Vagina (tissue), 2 donors: ENCODE results near the gene CTSE.

Experiments used
- POLR2A ChIP-seq, 2 donors: fragments of 450-650 bp; IDR thresholded peaks; one replicate each; pipeline ENCODE4 v1.6.1; 2017; ENCODE audit warnings: antibody characterized with exemption in 2 of 2, mild to moderate bottlenecking in 2 of 2, moderate library complexity in 2 of 2
- TF ChIP-seq, protein P1 (sequence below), 3 experiments: fragments of 450-650 bp in 2 of 3; fragments of 200-600 bp in 1 of 3; sonication (generic) in 1 of 3; IDR thresholded peaks; one replicate each; pipeline ENCODE4 v1.5.1; 2017 to 2019; ENCODE audit warnings: antibody characterized with exemption in 3 of 3, mild to moderate bottlenecking in 2 of 3, moderate library complexity in 2 of 3

DNA sequence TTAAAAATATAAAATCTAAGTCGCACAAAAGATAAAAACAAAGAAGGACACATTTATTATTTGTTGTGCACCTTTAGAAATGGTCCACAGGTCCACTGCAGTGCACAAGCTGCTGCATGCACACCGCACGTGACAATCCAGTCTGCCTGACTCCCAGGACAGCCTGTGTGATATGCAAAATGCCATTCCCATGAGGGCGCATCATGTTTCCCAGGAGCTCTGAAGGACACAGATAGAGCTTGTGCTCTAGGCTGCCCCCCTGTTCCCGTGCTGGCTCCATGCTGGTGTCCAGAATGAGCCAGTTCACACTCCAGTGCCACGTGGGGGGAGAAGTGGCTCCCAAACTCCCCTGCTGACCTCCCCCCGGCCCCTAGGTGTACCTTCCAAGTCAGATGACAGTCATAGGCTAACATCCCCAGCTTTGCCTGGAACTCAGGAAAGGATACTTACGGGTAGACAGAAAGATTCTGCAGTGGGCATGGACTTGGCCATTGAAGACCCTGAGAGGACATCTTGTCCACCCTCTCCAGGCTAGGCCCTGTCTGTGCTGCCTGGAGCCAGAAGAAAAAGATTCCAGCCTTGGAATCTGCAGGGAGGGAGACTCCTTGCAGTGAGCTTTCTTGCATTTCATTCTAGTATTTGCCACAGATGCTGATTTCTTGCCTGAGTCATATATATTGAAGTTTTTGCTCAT lies 46.8 kb downstream of the CTSE start:
- TF ChIP-seq, protein P1, sequence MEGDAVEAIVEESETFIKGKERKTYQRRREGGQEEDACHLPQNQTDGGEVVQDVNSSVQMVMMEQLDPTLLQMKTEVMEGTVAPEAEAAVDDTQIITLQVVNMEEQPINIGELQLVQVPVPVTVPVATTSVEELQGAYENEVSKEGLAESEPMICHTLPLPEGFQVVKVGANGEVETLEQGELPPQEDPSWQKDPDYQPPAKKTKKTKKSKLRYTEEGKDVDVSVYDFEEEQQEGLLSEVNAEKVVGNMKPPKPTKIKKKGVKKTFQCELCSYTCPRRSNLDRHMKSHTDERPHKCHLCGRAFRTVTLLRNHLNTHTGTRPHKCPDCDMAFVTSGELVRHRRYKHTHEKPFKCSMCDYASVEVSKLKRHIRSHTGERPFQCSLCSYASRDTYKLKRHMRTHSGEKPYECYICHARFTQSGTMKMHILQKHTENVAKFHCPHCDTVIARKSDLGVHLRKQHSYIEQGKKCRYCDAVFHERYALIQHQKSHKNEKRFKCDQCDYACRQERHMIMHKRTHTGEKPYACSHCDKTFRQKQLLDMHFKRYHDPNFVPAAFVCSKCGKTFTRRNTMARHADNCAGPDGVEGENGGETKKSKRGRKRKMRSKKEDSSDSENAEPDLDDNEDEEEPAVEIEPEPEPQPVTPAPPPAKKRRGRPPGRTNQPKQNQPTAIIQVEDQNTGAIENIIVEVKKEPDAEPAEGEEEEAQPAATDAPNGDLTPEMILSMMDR (IDR thresholded peaks at IDR 0.05), result no peak
- no peak for TF ChIP-seq POLR2A (IDR thresholded peaks at IDR 0.05)
